Rectal smooth muscle tissue (tissue), 1 donor: Measurements from ENCODE around the gene SLC25A48.

ENCODE experiments used
- H3K27ac ChIP-seq: one replicate; pipeline ENCODE4 v1.7.0; 2013; ENCODE audit warnings: low read depth, low read length, inconsistent platforms
- H3K27me3 ChIP-seq: one replicate; pipeline ENCODE4 v1.7.0; 2013; ENCODE audit warnings: low read length; ENCODE audit not compliant: control insufficient read depth, insufficient read depth
- H3K36me3 ChIP-seq: one replicate; pipeline ENCODE4 v1.7.0; 2013; ENCODE audit warnings: low read length; ENCODE audit not compliant: control insufficient read depth, insufficient read depth
- H3K4me1 ChIP-seq: one replicate; pipeline ENCODE4 v1.7.0; 2013; ENCODE audit warnings: low read length; ENCODE audit not compliant: control insufficient read depth, insufficient read depth
- H3K4me3 ChIP-seq: one replicate; pipeline ENCODE4 v1.7.0; 2013; ENCODE audit warnings: low read length
- H3K9ac ChIP-seq: one replicate; pipeline ENCODE4 v1.7.0; 2013; ENCODE audit warnings: low read length

Gene SLC25A48

GRCh38 chr5:135824541-135825041 is 9.9 kb upstream of the SLC25A48 start:
- no peaks in the 10 kb centered on the region for H3K4me1 ChIP-seq

GRCh38 chr5:135825373-135826220 is 8.9 kb upstream of the SLC25A48 start:
- no peak overlapping the region for H3K9ac ChIP-seq
- no peaks in the 10 kb centered on the region for H3K27me3 ChIP-seq
- no peaks in the 10 kb centered on the region for H3K4me1 ChIP-seq
- H3K27ac ChIP-seq: no peak overlapping the region
- no peaks in the 10 kb centered on the region for H3K36me3 ChIP-seq
- no peak overlapping the region for H3K4me3 ChIP-seq

More at GRCh38 chr5:135824541-135825041, 9.9 kb upstream of the SLC25A48 start:
- Histone ChIP-seq H3K27ac (no peak overlapping the region), H3K36me3 (no peaks in the 10 kb centered on the region), H3K27me3 (no peaks in the 10 kb centered on the region), H3K4me3 (no peak overlapping the region), H3K9ac (no peak overlapping the region)

GRCh38 chr5:135826221-135826525 is 8.3 kb upstream of the SLC25A48 start:
- H3K9ac ChIP-seq: no peak overlapping the region
- H3K36me3 ChIP-seq: no peaks in the 10 kb centered on the region
- no peak overlapping the region for H3K27ac ChIP-seq
- peaks cover 5% of the 10 kb centered on the region for H3K27me3 ChIP-seq
- H3K4me1 ChIP-seq: no peaks in the 10 kb centered on the region
- no peak overlapping the region for H3K4me3 ChIP-seq

DNA sequence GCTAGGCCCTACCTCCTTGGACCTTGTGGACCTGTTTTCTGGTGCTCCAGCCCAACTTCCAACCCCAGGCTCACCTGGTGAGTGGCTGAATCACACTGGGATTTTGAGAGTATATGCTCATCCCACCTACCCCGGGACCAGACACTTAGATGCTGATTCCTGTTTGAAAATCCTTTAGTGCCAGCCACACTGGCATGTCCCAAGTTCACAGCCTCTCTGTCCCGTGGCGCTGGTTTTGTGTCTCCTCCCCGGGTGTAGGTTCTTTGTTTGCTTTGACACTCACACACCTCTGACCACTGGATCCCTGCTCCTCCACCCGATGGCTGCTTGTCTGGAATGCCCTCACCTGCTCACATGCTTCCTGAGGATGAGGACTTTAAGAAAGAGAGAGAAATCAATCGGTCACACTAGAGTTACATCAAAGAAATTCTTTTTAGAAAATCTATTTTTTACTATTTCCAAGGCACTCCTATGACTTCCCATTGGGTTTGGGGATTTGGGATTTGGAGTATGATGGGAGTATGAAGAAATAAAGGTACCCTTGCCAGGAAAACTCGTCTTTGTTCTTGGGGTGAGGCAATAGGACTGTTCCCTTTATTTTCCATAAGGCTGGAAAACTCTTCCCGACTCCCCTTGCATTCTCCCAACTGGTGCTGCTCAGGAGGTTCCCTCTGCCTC is 7.3 kb upstream of the SLC25A48 start:
- Histone ChIP-seq H3K4me1 (no peaks in the 10 kb centered on the region), H3K4me3 (no peak overlapping the region), H3K27ac (no peak overlapping the region), H3K36me3 (no peaks in the 10 kb centered on the region), H3K9ac (no peak overlapping the region), H3K27me3 (peaks cover 12% of the 10 kb centered on the region)

DNA sequence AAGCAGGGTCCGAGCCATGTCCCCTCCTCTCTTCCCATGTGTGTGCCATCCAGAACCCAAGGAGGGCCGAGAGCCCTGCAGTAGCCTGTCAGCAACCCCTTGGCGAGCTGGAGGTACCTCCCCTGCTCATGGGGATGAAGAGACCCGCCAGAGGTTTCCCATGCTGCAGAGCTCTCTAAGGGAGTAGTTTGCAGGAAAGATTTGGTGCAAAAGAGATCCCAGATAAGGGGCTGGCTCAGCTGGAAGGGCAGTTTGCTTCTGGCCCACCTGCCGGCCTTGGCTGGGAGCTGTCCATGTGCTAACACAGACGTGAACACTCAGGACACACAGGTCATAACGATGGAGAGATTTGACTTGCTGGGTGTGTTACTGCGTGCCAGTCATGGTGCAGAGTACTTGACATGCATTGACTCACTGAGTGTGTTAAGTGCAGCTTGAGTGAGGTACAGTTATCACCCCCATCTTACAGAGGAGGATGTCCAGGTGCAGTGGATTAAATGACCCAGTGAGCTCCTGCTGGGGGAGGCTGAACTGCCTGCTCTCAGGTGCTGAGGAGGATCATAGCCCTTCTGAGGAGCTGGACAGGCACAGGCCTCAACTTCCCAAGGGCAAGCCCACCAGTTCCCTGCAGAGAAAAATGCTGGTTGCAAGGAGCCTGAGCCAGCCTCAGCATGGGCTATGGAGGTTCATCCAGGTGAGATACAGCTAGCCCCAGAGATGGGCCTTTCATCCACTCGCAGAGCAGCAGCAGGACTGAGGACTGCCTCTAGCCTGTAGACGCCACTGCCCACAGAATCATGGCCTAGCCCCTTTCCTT is 6.3 kb upstream of the SLC25A48 start:
- H3K9ac ChIP-seq: no peak overlapping the region
- H3K36me3 ChIP-seq: no peaks in the 10 kb centered on the region
- no peaks in the 10 kb centered on the region for H3K4me1 ChIP-seq
- H3K4me3 ChIP-seq: no peak overlapping the region
- peaks cover 15% of the 10 kb centered on the region for H3K27me3 ChIP-seq
- H3K27ac ChIP-seq: no peak overlapping the region

DNA sequence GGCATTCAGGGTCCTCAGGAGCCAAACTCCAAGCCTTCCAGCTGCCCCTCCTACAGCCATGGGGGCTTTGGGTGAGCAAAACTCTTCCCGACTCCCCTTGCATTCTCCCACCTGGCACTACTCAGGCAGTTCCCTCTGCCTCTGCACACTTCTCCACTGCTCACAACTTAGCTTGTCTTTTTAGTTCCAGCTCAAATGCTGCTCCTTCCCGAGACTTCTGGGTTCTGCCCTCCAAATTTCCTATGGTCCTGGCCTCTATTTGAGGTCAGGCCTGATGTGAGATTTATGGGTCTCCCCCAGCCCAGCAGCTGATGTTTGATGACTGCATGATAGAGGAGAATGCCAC is 5.7 kb upstream of the SLC25A48 start:
- Histone ChIP-seq H3K9ac (no peak overlapping the region), H3K4me1 (no peaks in the 10 kb centered on the region), H3K27ac (no peak overlapping the region), H3K4me3 (no peak overlapping the region), H3K27me3 (peaks cover 15% of the 10 kb centered on the region), H3K36me3 (no peaks in the 10 kb centered on the region)

DNA sequence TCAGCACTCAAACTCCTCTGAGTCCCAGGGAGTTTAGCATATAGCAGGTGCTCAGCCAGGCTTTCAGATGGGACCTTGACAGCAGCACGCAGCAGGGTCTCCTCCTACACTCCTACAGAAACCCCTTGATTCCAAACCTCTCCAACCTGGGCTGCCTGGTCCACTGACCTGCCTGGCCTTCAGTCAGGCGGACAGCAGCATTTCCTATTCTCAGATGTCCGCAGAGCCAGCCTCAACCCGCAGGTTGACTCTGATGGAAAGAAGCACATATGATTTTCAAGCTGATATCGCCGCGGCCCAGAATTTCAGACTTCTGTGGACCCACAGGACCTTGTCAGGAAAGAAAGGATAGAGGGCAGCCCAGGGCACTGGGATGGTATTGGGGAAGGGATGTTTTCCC is 5.3 kb upstream of the SLC25A48 start:
- no peak overlapping the region for H3K27ac ChIP-seq
- H3K27me3 ChIP-seq: peaks cover 18% of the 10 kb centered on the region

DNA sequence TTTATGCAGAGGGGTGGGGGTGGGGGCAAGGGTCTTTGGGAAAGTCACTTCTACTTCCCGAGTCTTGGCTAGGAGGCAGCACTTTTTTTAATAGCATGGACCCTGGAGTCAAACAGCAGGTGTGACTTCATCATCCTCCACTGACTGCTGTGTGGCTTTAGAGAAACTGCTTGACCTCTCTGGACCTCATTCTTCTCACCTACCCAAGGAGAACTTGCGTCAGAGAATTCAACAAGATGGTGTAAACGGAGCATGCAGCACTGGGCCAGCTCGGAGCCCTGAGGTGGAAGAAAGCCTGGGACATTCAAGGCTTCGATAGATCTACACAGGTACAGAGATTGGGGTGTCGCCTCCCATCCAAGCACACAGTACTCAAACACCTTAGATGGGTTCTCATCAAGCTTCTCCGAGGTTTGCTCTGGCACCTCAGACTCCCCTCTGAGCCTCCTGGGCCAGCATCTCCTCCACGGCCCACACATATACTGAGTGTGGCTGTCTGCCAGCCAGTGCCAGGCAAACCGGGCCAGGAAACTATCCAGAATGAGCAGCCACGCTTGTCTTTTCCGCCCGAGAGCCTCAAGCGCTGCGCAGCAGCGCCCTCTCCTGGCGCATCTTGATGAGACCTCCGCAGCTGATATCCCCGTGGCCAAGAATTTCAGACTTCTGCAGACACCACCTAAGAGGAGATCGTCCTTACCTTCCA is 4.6 kb upstream of the SLC25A48 start:
- H3K4me3 ChIP-seq: no peak overlapping the region
- no peaks in the 10 kb centered on the region for H3K36me3 ChIP-seq
- H3K4me1 ChIP-seq: no peaks in the 10 kb centered on the region
- H3K9ac ChIP-seq: no peak overlapping the region
- H3K27me3 ChIP-seq: peaks cover 20% of the 10 kb centered on the region
- H3K27ac ChIP-seq: no peak overlapping the region

More for the DNA sequence above, 5.3 kb upstream of the SLC25A48 start:
- H3K9ac ChIP-seq: no peak overlapping the region
- H3K4me3 ChIP-seq: no peak overlapping the region
- no peaks in the 10 kb centered on the region for H3K36me3 ChIP-seq
- H3K4me1 ChIP-seq: no peaks in the 10 kb centered on the region

GRCh38 chr5:135830384-135830700 is 4.1 kb upstream of the SLC25A48 start:
- no peak overlapping the region for H3K9ac ChIP-seq
- no peaks in the 10 kb centered on the region for H3K36me3 ChIP-seq
- peaks cover 22% of the 10 kb centered on the region for H3K27me3 ChIP-seq
- H3K4me3 ChIP-seq: no peak overlapping the region
- no peak overlapping the region for H3K27ac ChIP-seq
- H3K4me1 ChIP-seq: no peaks in the 10 kb centered on the region

- no peak overlapping the region for H3K9ac ChIP-seq
- H3K27ac ChIP-seq: no peak overlapping the region
- no peaks in the 10 kb centered on the region for H3K36me3 ChIP-seq
- peaks cover 23% of the 10 kb centered on the region for H3K27me3 ChIP-seq
- H3K4me1 ChIP-seq: no peaks in the 10 kb centered on the region
- H3K4me3 ChIP-seq: no peak overlapping the region
Measured at GRCh38 chr5:135830876-135831275, 3.6 kb upstream of the SLC25A48 start.

DNA sequence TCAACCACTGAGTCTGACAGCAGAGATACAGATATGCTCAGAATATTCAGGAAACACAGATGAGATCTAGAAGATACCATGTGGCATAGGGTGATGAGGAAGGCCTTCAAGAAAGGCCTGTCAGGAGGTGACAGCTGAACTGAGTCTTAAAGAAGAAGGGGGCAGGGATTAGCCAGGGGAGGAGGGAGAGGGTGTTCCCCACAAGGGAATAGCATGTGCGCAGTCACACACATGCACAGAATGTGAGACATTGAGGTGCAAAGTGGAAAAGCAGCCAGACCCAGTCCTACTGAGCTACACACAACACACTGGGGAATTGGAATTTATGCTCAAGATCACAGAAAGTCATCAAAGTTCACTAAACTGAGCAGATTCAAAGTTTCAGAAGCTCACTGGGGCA is 3.0 kb upstream of the SLC25A48 start:
- Histone ChIP-seq H3K9ac (no peak overlapping the region), H3K4me1 (no peaks in the 10 kb centered on the region), H3K27me3 (peaks cover 23% of the 10 kb centered on the region), H3K4me3 (no peak overlapping the region), H3K36me3 (no peaks in the 10 kb centered on the region), H3K27ac (no peak overlapping the region)
